GM10266 (cell line): Measurements from ENCODE around the gene VIPR2.

Source experiments
- DNase-seq: peaks from one replicate; pipeline ENCODE4 v3.0.0; 2012; ENCODE audit errors: extremely low spot score
- CTCF ChIP-seq: IDR thresholded peaks from 2 replicates; pipeline ENCODE4 v1.5.1; 2012; ENCODE audit warnings: mild to moderate bottlenecking, low read depth; ENCODE audit not compliant: control insufficient read depth, insufficient read depth; ENCODE audit errors: missing control alignments

Gene VIPR2

GRCh38 chr7:159094023-159094740 lies 50.5 kb downstream of the VIPR2 start:
- no peak for TF ChIP-seq CTCF
- DNase-seq = no peak

- DNase-seq = no peak
- no peak for TF ChIP-seq CTCF
These were observed 51.2 kb downstream of the VIPR2 start for GRCh38 chr7:159093351-159093971.

- no peak for TF ChIP-seq CTCF
- DNase-seq = no peak
These were observed 52.0 kb downstream of the VIPR2 start for GRCh38 chr7:159092701-159093121.

- no peak for TF ChIP-seq CTCF
- DNase-seq = no peak
These were observed 52.9 kb downstream of the VIPR2 start for GRCh38 chr7:159091480-159092475.

GRCh38 chr7:159091041-159091440 lies 53.6 kb downstream of the VIPR2 start:
- DNase-seq = no peak
- no peak for TF ChIP-seq CTCF

GRCh38 chr7:159088016-159088865 lies 56.4 kb downstream of the VIPR2 start:
- no peak for DNase-seq
- no peak for TF ChIP-seq CTCF
